GM12878 (cell line): Measurements from ENCODE around the gene ADGRV1. TPM values are rescaled to one million over a fixed set of nuclear protein-coding genes. Genes with fewer than 3 reads are reported as not detected.

Experiments
- ATAC-seq: fragments of 200-7000 bp; cut with Tn5 transposase; 3 replicates; pipeline ENCODE4 v1.9.1; 2020; ENCODE audit warnings: mild to moderate bottlenecking, moderate library complexity
- BruUV-seq: library from RNA; stranded (reverse); fragments of 400-500 nt; replicated peaks from 2 replicates; lab custom pipeline; 2021; lab: Mats Ljungman, UMichigan
- CTCF ChIA-PET: fragments of 300-600 bp; sonication (Branson Sonifier 250); formaldehyde crosslinking; extraction: SDS; loops from one replicate; lab custom pipeline; 2021; ENCODE audit warnings: inconsistent platforms; lab: Yijun Ruan, JAX
- POLR2A ChIA-PET: fragments of 350-600 bp; formaldehyde crosslinking; extraction: SDS; loops from one replicate; lab custom pipeline; 2021; ENCODE audit warnings: inconsistent platforms; lab: Charles Lee
- RAD21 ChIA-PET: fragments of 300-600 bp; sonication (Branson Sonifier 250); formaldehyde crosslinking; loops from one replicate; lab custom pipeline; 2023; ENCODE audit warnings: antibody characterized with exemption; ENCODE audit not compliant: unreplicated experiment; lab: Charles Lee
- SMC1A ChIA-PET: fragments of 300-600 bp; sonication (Branson Sonifier 250); formaldehyde crosslinking; loops from one replicate; lab custom pipeline; 2023; ENCODE audit not compliant: unreplicated experiment, uncharacterized antibody; lab: Charles Lee
- DNase-seq: peaks from one replicate; pipeline ENCODE4 v3.0.0-alpha.2; 2011; ENCODE audit warnings: low read depth, low spot score
- FAIRE-seq: peaks from 3 replicates; lab custom pipeline; 2011; peaks lifted over from hg19 to GRCh38; lab: Jason Lieb, UNC
- H2AFZ ChIP-seq: 2 replicates; pipeline ENCODE4 v1.6.0; 2011; ENCODE audit warnings: low read depth, low read length, control low read depth; ENCODE audit not compliant: control insufficient read depth
- H3K27ac ChIP-seq: 2 replicates; pipeline ENCODE4 v1.5.1; 2011; ENCODE audit warnings: control low read depth; ENCODE audit not compliant: control insufficient read depth, insufficient read depth
- H3K27me3 ChIP-seq, 2 experiments: replicated peaks in 1 of 2; 2 replicates each; pipeline versions ENCODE4 v1.6.0 to v1.6.1; 2011; ENCODE audit warnings: low read length in 1 of 2; ENCODE audit not compliant: control insufficient read depth in 2 of 2, insufficient read depth in 2 of 2
- H3K36me3 ChIP-seq, 2 experiments: 2 replicates each; pipeline ENCODE4 v1.5.1; 2011; ENCODE audit warnings: low read length in 1 of 2; ENCODE audit not compliant: control insufficient read depth in 2 of 2, insufficient read depth in 2 of 2
- H3K4me1 ChIP-seq: 2 replicates; pipeline ENCODE4 v1.6.1; 2011; ENCODE audit warnings: mild to moderate bottlenecking, low read length, moderate library complexity, mixed read lengths; ENCODE audit not compliant: control insufficient read depth, insufficient read depth
- H3K4me2 ChIP-seq: 2 replicates; pipeline ENCODE4 v1.6.0; 2011; ENCODE audit warnings: control low read depth; ENCODE audit not compliant: control insufficient read depth, insufficient read depth
- H3K4me3 ChIP-seq: fragments of 200-600 bp; sonication (generic); 2 replicates; pipeline ENCODE4 v1.5.1; 2016
- H3K79me2 ChIP-seq: 2 replicates; pipeline ENCODE4 v1.6.0; 2011; ENCODE audit warnings: low read length; ENCODE audit not compliant: control insufficient read depth, insufficient read depth
- H3K9ac ChIP-seq: 2 replicates; pipeline ENCODE4 v1.8.0; 2011; ENCODE audit warnings: low read length, control low read depth, mixed read lengths; ENCODE audit not compliant: control insufficient read depth, insufficient read depth
- H3K9me3 ChIP-seq: replicated peaks from 3 replicates; pipeline ENCODE4 v1.5.1; 2011; ENCODE audit warnings: mild to moderate bottlenecking, low read length; ENCODE audit not compliant: control insufficient read depth, insufficient read depth
- H4K20me1 ChIP-seq: 2 replicates; pipeline ENCODE4 v1.6.0; 2011; ENCODE audit not compliant: control insufficient read depth, insufficient read depth
- BRCA1 ChIP-seq: IDR thresholded peaks from 2 replicates; pipeline ENCODE4 v1.6.1; 2011; ENCODE audit warnings: low read depth, low read length, improper control_type of control experiment
- CEBPZ ChIP-seq: fragments of 150-350 bp; IDR thresholded peaks from 2 replicates; pipeline ENCODE4 v1.6.1; 2016; ENCODE audit warnings: low read depth, low read length
- JUND ChIP-seq: IDR thresholded peaks from 2 replicates; pipeline ENCODE4 v1.6.1; 2012; ENCODE audit warnings: low read depth, mild to moderate bottlenecking, low read length, improper control_type of control experiment, moderate library complexity
- KAT2A ChIP-seq: conservative IDR thresholded peaks from 2 replicates; pipeline ENCODE4 v1.6.1; 2011; ENCODE audit warnings: low read depth, low read length; ENCODE audit not compliant: control insufficient read depth
- NFYB ChIP-seq: IDR thresholded peaks from 2 replicates; pipeline ENCODE4 v1.6.1; 2011; ENCODE audit warnings: low read depth, mild to moderate bottlenecking, low read length, improper control_type of control experiment, moderate library complexity; ENCODE audit not compliant: insufficient read depth
- RB1 ChIP-seq: fragments of 450-650 bp; formaldehyde crosslinking; IDR thresholded peaks from 2 replicates; pipeline ENCODE4 v1.6.1; 2017; ENCODE audit warnings: mild to moderate bottlenecking, borderline replicate concordance
- SMARCA5 ChIP-seq: fragments of 450-650 bp; IDR thresholded peaks from 2 replicates; pipeline ENCODE4 v1.6.1; 2017; ENCODE audit warnings: mild to moderate bottlenecking
- ZBTB33 ChIP-seq: fragments of 450-650 bp; IDR thresholded peaks from 2 replicates; pipeline ENCODE4 v1.6.1; 2017; ENCODE audit warnings: mild to moderate bottlenecking
- ZNF274 ChIP-seq: IDR thresholded peaks from one replicate; pipeline ENCODE4 v1.8.0; 2011; ENCODE audit not compliant: insufficient read length, insufficient read depth
- WGBS: methylation state at CpG from one replicate; pipeline ENCODE4 v1.1.6; 2016; ENCODE audit warnings: low lambda C conversion rate; ENCODE audit not compliant: insufficient replicate concordance, insufficient coverage; ENCODE audit errors: missing lambda C conversion rate; 5-methylcytosine and 5-hydroxymethylcytosine counted together
- in situ Hi-C: fragments of 300-500 bp; cut with MboI; formaldehyde crosslinking; loops from 9 replicates; pipeline ENCODE4 v1.14.3; 2018; ENCODE audit warnings: mixed read lengths
- intact Hi-C: fragments of 100-400 bp; cut with micrococcal nuclease; formaldehyde crosslinking; loops from one replicate; pipeline ENCODE4 v1.14.2; 2022; ENCODE audit not compliant: unreplicated experiment
- polyA plus RNA-seq, 11 experiments: library from polyadenylated mRNA; depleted of rRNA in 4 of 11; unstranded in 6 of 11; stranded (reverse) in 5 of 11; fragments of >200 nt; fragmentation: Nextera tagmentation in 4 of 11; fragmentation: Illumina TruSeq in 1 of 11; extraction: Ambion mirVana in 4 of 11; extraction: Trizol in 1 of 11; gene quantifications; 1 replicate in 1 of 11; 2 replicates in 10 of 11; pipeline versions ENCODE4 v1.2.1 to v1.2.3, GENCODE V29; 2011 to 2016; ENCODE audit warnings: inconsistent platforms in 2 of 11, missing spikeins in 2 of 11, low read depth in 1 of 11
- total RNA-seq, 4 experiments: library from RNA; depleted of rRNA in 3 of 4; stranded (reverse); fragments of >200 nt in 3 of 4; fragmentation: Illumina TruSeq in 1 of 4; extraction: Trizol in 1 of 4; gene quantifications; 2 replicates each; pipeline versions ENCODE4 v1.2.1 to v1.2.3, GENCODE V29; 2013 to 2021
- TF ChIP-seq, protein P1 (sequence below): fragments of 150-350 bp; IDR thresholded peaks from 2 replicates; pipeline ENCODE4 v1.6.1; 2014; ENCODE audit warnings: mild to moderate bottlenecking, low read depth, low read length
- TF ChIP-seq, protein P2 (sequence below): IDR thresholded peaks from 2 replicates; pipeline ENCODE4 v1.6.1; 2011; ENCODE audit warnings: borderline replicate concordance, low read depth, mild to moderate bottlenecking, moderate library complexity, mixed read lengths, low read length; ENCODE audit not compliant: insufficient read depth; ENCODE audit errors: extremely low read length

ADGRV1 gene
- total and polyA plus RNA-seq, 10 of the 15 experiments (the other 5 are each of a cell fraction or from before 2014, with no cell fraction given), result 0.04 to 8.1 (median 0.16) TPM; not detected in 1

GRCh38 chr5:91042247-91042935 lies 483.8 kb downstream of the ADGRV1 start:
- H3K27ac ChIP-seq, result no peak overlapping the region
- intact Hi-C loops, result no loop called here
- SMC1A ChIA-PET, result interaction anchor here (0.6 to 0.7 kb wide), 2 partner anchors 17 to 33 kb away, joined by 3 read pairs; no protein-coding TSS in a partner anchor
- CTCF ChIA-PET, result no interaction called here
- H3K36me3 ChIP-seq, result no peaks in the 10 kb centered on the region
- ATAC-seq, result no peak
- H3K9me3 ChIP-seq, result no peaks in the 10 kb centered on the region; the same call in 2 of the 3 replicates
- H3K4me1 ChIP-seq, result no peaks in the 10 kb centered on the region
- POLR2A ChIA-PET, result no interaction called here
- H2AFZ ChIP-seq, result no peak overlapping the region
- RAD21 ChIA-PET, result interaction anchor here (0.6 kb wide), 1 partner anchor 754 kb away, joined by 3 read pairs; no protein-coding TSS in a partner anchor
- TF ChIP-seq BRCA1, result no peak
- no peak for TF ChIP-seq SMARCA5
- TF ChIP-seq, protein P1, sequence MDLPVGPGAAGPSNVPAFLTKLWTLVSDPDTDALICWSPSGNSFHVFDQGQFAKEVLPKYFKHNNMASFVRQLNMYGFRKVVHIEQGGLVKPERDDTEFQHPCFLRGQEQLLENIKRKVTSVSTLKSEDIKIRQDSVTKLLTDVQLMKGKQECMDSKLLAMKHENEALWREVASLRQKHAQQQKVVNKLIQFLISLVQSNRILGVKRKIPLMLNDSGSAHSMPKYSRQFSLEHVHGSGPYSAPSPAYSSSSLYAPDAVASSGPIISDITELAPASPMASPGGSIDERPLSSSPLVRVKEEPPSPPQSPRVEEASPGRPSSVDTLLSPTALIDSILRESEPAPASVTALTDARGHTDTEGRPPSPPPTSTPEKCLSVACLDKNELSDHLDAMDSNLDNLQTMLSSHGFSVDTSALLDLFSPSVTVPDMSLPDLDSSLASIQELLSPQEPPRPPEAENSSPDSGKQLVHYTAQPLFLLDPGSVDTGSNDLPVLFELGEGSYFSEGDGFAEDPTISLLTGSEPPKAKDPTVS, result no peak
- TF ChIP-seq NFYB, result no peak
- no peak for TF ChIP-seq ZNF274
- no peak for TF ChIP-seq RB1
- TF ChIP-seq KAT2A, result no peak
- TF ChIP-seq, protein P2, sequence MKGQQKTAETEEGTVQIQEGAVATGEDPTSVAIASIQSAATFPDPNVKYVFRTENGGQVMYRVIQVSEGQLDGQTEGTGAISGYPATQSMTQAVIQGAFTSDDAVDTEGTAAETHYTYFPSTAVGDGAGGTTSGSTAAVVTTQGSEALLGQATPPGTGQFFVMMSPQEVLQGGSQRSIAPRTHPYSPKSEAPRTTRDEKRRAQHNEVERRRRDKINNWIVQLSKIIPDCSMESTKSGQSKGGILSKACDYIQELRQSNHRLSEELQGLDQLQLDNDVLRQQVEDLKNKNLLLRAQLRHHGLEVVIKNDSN, result no peak
- no peak for TF ChIP-seq CEBPZ
- TF ChIP-seq JUND, result no peak
- TF ChIP-seq ZBTB33, result no peak
- H3K79me2 ChIP-seq, result no peaks in the 10 kb centered on the region
- H3K27me3 ChIP-seq, result no peaks in the 10 kb centered on the region
- DNase-seq, result no peak
- in situ Hi-C loops, result no loop called here
- FAIRE-seq, result no peak
- H3K4me3 ChIP-seq, result no peak overlapping the region
- 0% methylated on average over 1 of the region's 1 CpG for WGBS
- no peak overlapping the region for H3K4me2 ChIP-seq
- no peak overlapping the region for H3K9ac ChIP-seq
- no peaks in the 10 kb centered on the region for H4K20me1 ChIP-seq
- no TSS peak for BruUV-seq
